ENCODE results near the gene TMEM131L.

TMEM131L gene

GRCh38 chr4:153497091-153497531 lies 31.0 kb downstream of the TMEM131L start:
- no peaks in the 10 kb centered on the region for H3K9me2 ChIP-seq (ENCODE audit: low read depth, low read length)
- TF ChIP-seq EZH2 (IDR thresholded peaks at IDR 0.05; ENCODE audit: borderline replicate concordance, low read length), result no peak
- TF ChIP-seq CTCF (IDR thresholded peaks at IDR 0.05; ENCODE audit: low read length), result no peak
- H3K4me2 ChIP-seq (ENCODE audit: low read length), result peak overlapping the region; percentile 15; the same call in 1 of the 2 replicates
- peaks cover 68% of the 10 kb centered on the region for H3K4me1 ChIP-seq (ENCODE audit: insufficient read depth, low read length, severe bottlenecking)
- no peaks in the 10 kb centered on the region for H3K9me3 ChIP-seq (ENCODE audit: low read length)
- peaks cover 96% of the 10 kb centered on the region for H3K79me2 ChIP-seq (ENCODE audit: insufficient read depth, low read length)
- H3K9ac ChIP-seq (ENCODE audit: low read length), result no peak overlapping the region
- H3K27me3 ChIP-seq (ENCODE audit: insufficient read depth, low read length), result no peaks in the 10 kb centered on the region
- peak overlapping the region; percentile 34 for H3K27ac ChIP-seq (ENCODE audit: low read depth, low read length, poor library complexity, severe bottlenecking)
- H4K20me1 ChIP-seq (ENCODE audit: insufficient read depth, low read length), result peaks cover 6% of the 10 kb centered on the region
- H3K4me3 ChIP-seq (ENCODE audit: low read depth, low read length, poor library complexity, severe bottlenecking), result no peak overlapping the region
- no peak overlapping the region for H2AFZ ChIP-seq (ENCODE audit: low read length)
- H3F3A ChIP-seq (ENCODE audit: insufficient read depth, low read length), result 0 out of 2 replicates have a peak, but pooled peaks cover 3% of the 10 kb centered on the region
- H3K36me3 ChIP-seq (ENCODE audit: insufficient read depth, low read length), result peaks cover 89% of the 10 kb centered on the region

DNA sequence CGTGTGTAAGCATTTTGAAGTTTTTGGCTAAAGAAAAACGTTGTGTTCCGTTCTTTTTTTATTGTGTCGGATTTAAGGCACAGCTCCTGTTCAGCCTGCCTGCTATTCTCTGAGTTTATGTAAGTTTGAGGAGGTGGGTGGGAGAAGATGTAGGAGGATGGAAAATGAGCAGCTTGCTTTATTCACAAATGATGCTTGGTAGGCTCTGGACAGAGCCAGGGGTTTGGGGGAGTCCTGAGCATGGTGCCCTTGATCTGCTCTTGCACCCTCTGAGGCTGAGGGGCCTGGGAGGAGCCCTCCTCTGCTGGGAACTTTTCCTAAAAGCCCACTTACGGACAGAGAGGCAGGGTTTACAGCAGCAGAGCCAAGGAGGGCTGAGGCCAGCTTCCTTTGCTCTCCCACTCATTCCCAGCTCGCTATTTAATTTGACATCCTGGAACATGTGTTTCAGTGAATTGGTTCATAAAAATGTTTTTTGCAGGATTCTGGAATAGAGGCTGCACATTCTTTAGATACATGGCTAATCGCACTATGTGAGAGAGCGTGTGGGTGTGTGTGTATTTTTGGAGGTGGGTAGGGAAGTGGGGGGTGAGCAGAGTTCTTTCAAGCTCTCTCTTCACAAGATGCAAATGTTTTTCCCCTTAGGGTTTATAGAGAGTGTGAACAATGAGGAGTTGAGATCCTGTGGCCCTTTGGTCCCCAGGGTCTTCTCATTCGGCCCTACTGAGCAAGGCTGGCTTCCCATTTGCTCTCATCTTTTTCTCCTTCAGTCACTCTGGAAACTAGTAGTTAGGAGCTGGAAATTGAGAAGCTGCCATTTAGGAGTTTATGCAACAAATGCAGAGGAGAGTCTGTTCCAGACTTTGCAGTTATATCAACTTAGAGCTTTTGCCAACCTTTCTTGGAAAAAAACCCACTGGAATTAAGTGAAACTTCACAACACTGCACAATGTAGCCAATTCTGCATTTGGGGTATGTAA lies 32.1 kb downstream of the TMEM131L start:
- Histone ChIP-seq H3K79me2 (ENCODE audit: insufficient read depth, low read length) (peaks cover 100% of the 10 kb centered on the region), H3K4me2 (ENCODE audit: low read length) (peak overlapping the region; percentile 15; the same call in 1 of the 2 replicates)

DNA sequence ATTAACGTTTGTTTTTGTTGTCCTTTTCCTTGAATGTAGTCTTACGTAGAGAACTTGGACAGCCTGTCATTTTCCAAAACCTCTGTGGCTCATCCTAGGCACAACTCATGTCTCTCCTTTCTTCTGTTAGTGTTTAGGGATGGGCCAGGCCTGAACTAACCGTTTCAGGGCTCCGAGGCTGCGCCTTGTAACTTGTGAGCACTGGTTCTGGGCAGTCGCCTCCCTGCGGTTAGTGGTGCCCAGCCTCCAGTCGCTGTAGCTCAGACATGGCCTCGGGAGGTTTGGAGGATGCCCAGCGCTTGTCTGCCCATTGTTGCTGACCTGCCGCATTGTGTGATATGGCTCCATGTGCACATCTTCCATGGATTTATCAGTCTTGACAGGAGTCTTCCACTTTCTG lies 32.8 kb downstream of the TMEM131L start:
- H3K79me2 ChIP-seq (ENCODE audit: insufficient read depth, low read length), result peaks cover 99% of the 10 kb centered on the region

More for the DNA sequence above, 32.1 kb downstream of the TMEM131L start:
- Histone ChIP-seq H3K27me3 (ENCODE audit: insufficient read depth, low read length) (no peaks in the 10 kb centered on the region), H3K4me1 (ENCODE audit: insufficient read depth, low read length, severe bottlenecking) (peaks cover 58% of the 10 kb centered on the region), H3K9me3 (ENCODE audit: low read length) (no peaks in the 10 kb centered on the region), H3K36me3 (ENCODE audit: insufficient read depth, low read length) (peaks cover 95% of the 10 kb centered on the region), H3K27ac (ENCODE audit: low read depth, low read length, poor library complexity, severe bottlenecking) (peak overlapping the region; percentile 34), H3K9me2 (ENCODE audit: low read depth, low read length) (no peaks in the 10 kb centered on the region), H3K4me3 (ENCODE audit: low read depth, low read length, poor library complexity, severe bottlenecking) (no peak overlapping the region), H3F3A (ENCODE audit: insufficient read depth, low read length) (0 out of 2 replicates have a peak, but pooled peaks cover 3% of the 10 kb centered on the region), H4K20me1 (ENCODE audit: insufficient read depth, low read length) (peaks cover 9% of the 10 kb centered on the region), H2AFZ (ENCODE audit: low read length) (no peak overlapping the region), H3K9ac (ENCODE audit: low read length) (peak overlapping the region; percentile 15; the same call in 1 of the 2 replicates)
- TF ChIP-seq CTCF (IDR thresholded peaks at IDR 0.05; ENCODE audit: low read length) (no peak), EZH2 (IDR thresholded peaks at IDR 0.05; ENCODE audit: borderline replicate concordance, low read length) (no peak)

More for the DNA sequence above, 32.8 kb downstream of the TMEM131L start:
- Histone ChIP-seq H3K4me2 (ENCODE audit: low read length) (no peak overlapping the region), H3K4me1 (ENCODE audit: insufficient read depth, low read length, severe bottlenecking) (peaks cover 51% of the 10 kb centered on the region), H3F3A (ENCODE audit: insufficient read depth, low read length) (0 out of 2 replicates have a peak, but pooled peaks cover 3% of the 10 kb centered on the region), H3K9me3 (ENCODE audit: low read length) (no peaks in the 10 kb centered on the region), H3K9me2 (ENCODE audit: low read depth, low read length) (no peaks in the 10 kb centered on the region), H3K27ac (ENCODE audit: low read depth, low read length, poor library complexity, severe bottlenecking) (no peak overlapping the region), H3K27me3 (ENCODE audit: insufficient read depth, low read length) (no peaks in the 10 kb centered on the region), H2AFZ (ENCODE audit: low read length) (no peak overlapping the region), H3K9ac (ENCODE audit: low read length) (no peak overlapping the region), H3K36me3 (ENCODE audit: insufficient read depth, low read length) (peaks cover 94% of the 10 kb centered on the region), H4K20me1 (ENCODE audit: insufficient read depth, low read length) (peaks cover 9% of the 10 kb centered on the region), H3K4me3 (ENCODE audit: low read depth, low read length, poor library complexity, severe bottlenecking) (no peak overlapping the region)
- no peak for TF ChIP-seq CTCF (IDR thresholded peaks at IDR 0.05; ENCODE audit: low read length)
- no peak for TF ChIP-seq EZH2 (IDR thresholded peaks at IDR 0.05; ENCODE audit: borderline replicate concordance, low read length)

Measured in OCI-LY1 (cell line).